Endodermal cell (in vitro differentiated cells): ENCODE data around the gene CFAP54. TPM values are rescaled to one million over a fixed set of nuclear protein-coding genes. Genes with fewer than 3 reads are reported as not detected.

ENCODE experiments used
- DNase-seq: peaks from one replicate; pipeline ENCODE4 v3.0.0-alpha.2; 2017
- H3K27ac ChIP-seq: 2 replicates; pipeline ENCODE4 v1.5.1; 2013; ENCODE audit warnings: mild to moderate bottlenecking, low read depth, low read length, moderate library complexity
- H3K27me3 ChIP-seq: 2 replicates; pipeline ENCODE4 v1.6.1; 2013; ENCODE audit warnings: mild to moderate bottlenecking, low read length, moderate library complexity; ENCODE audit not compliant: insufficient read depth, control insufficient read depth, poor library complexity, severe bottlenecking
- H3K36me3 ChIP-seq: 2 replicates; pipeline ENCODE4 v1.7.0; 2013; ENCODE audit warnings: mild to moderate bottlenecking, low read length, moderate library complexity; ENCODE audit not compliant: control insufficient read depth, insufficient read depth
- H3K4me1 ChIP-seq: one replicate; pipeline ENCODE4 v1.7.0; 2013; ENCODE audit warnings: low read length; ENCODE audit not compliant: control insufficient read depth, insufficient read depth
- H3K4me3 ChIP-seq: 2 replicates; pipeline ENCODE4 v1.5.1; 2013; ENCODE audit warnings: mild to moderate bottlenecking, low read length, moderate library complexity
- H3K9ac ChIP-seq: 2 replicates; pipeline ENCODE4 v1.6.1; 2013; ENCODE audit warnings: mild to moderate bottlenecking, low read length, moderate library complexity; ENCODE audit not compliant: poor library complexity, severe bottlenecking; ENCODE audit errors: extremely low read depth
- H3K9me3 ChIP-seq: 2 replicates; pipeline ENCODE4 v1.6.1; 2013; ENCODE audit warnings: mild to moderate bottlenecking, low read length, moderate library complexity; ENCODE audit not compliant: control insufficient read depth
- H3K27ac Mint-ChIP-seq: 2 replicates; pipeline ENCODE4 v1.8.0; 2020; ENCODE audit warnings: mixed read lengths
- H3K27me3 Mint-ChIP-seq: 2 replicates; pipeline ENCODE4 v1.8.0; 2021; ENCODE audit warnings: mild to moderate bottlenecking, mixed read lengths; ENCODE audit not compliant: insufficient read depth
- H3K36me3 Mint-ChIP-seq: 2 replicates; pipeline ENCODE4 v1.8.0; 2020; ENCODE audit warnings: low read depth, mixed read lengths
- H3K4me1 Mint-ChIP-seq: 2 replicates; pipeline ENCODE4 v1.8.0; 2020; ENCODE audit warnings: mixed read lengths
- H3K4me3 Mint-ChIP-seq: 2 replicates; pipeline ENCODE4 v1.8.0; 2020; ENCODE audit warnings: mild to moderate bottlenecking, moderate library complexity, mixed read lengths
- H3K9me3 Mint-ChIP-seq: 2 replicates; pipeline ENCODE4 v1.8.0; 2020; ENCODE audit warnings: mild to moderate bottlenecking, mixed read lengths
- WGBS, 2 experiments: methylation state at CpG; one replicate each; pipeline versions ENCODE4 v1.1.5 to v1.1.7; 2013; ENCODE audit warnings: missing lambda C conversion rate in 2 of 2, mixed read lengths in 1 of 2; ENCODE audit not compliant: insufficient coverage in 1 of 2, insufficient read length in 1 of 2; 5-methylcytosine and 5-hydroxymethylcytosine counted together
- total RNA-seq, 2 donors: library from RNA; stranded (reverse); fragmentation: NEBNext Ultra II Directional in 1 of 2; extraction: Animal tissue kit (Norgen Biotek cat#: 25700) in 1 of 2; gene quantifications; 2 replicates in 1 of 2; 3 replicates in 1 of 2; pipeline ENCODE4 v1.2.1, GENCODE V29; 2021
- TF ChIP-seq, protein P1 (sequence below): fragments of 200-600 bp; sonication (generic); conservative IDR thresholded peaks from 2 replicates; pipeline ENCODE4 v1.5.0; 2021; ENCODE audit warnings: antibody characterized with exemption, mild to moderate bottlenecking

Gene CFAP54
- total RNA-seq, 2 donors from 2014 or later = 1.5 to 1.7 TPM

DNA sequence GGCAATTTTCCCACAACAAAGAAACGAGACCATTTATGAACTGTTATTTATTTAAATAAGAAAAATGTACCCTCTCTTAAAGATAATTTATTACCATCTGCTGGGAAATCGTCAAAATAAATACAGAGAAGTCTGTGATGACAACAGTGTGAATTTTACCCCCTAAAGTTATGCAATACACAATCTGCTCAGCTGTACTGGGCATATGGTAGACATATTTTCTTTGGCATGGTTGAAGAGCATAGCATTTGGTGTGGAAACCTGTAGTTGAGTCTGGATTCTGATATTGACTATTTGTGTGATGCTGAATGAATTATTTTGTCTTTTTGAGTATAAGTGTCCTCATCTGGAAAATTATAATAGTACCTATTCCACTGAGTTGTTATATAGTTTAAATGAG, 60.0 kb downstream of the CFAP54 start:
- Histone ChIP-seq H3K27ac (no peak overlapping the region), H3K9ac (no peak overlapping the region), H3K4me3 (no peak overlapping the region), H3K9me3 (no peaks in the 10 kb centered on the region), H3K4me1 (no peaks in the 10 kb centered on the region), H3K27me3 (no peaks in the 10 kb centered on the region), H3K36me3 (no peaks in the 10 kb centered on the region)
- WGBS, 2 experiments = 80 to 100% methylated on average over 1 of the region's 2 CpGs
- Mint-ChIP-seq H3K9me3 (no peaks in the 10 kb centered on the region), H3K4me1 (no peaks in the 10 kb centered on the region), H3K27ac (no peak overlapping the region), H3K36me3 (no peaks in the 10 kb centered on the region), H3K4me3 (no peak overlapping the region), H3K27me3 (no peaks in the 10 kb centered on the region)
- DNase-seq = no peak
- TF ChIP-seq, protein P1, sequence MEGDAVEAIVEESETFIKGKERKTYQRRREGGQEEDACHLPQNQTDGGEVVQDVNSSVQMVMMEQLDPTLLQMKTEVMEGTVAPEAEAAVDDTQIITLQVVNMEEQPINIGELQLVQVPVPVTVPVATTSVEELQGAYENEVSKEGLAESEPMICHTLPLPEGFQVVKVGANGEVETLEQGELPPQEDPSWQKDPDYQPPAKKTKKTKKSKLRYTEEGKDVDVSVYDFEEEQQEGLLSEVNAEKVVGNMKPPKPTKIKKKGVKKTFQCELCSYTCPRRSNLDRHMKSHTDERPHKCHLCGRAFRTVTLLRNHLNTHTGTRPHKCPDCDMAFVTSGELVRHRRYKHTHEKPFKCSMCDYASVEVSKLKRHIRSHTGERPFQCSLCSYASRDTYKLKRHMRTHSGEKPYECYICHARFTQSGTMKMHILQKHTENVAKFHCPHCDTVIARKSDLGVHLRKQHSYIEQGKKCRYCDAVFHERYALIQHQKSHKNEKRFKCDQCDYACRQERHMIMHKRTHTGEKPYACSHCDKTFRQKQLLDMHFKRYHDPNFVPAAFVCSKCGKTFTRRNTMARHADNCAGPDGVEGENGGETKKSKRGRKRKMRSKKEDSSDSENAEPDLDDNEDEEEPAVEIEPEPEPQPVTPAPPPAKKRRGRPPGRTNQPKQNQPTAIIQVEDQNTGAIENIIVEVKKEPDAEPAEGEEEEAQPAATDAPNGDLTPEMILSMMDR = no peak

- H3K27me3 ChIP-seq = no peaks in the 10 kb centered on the region
- H3K27me3 Mint-ChIP-seq = no peaks in the 10 kb centered on the region
- no peaks in the 10 kb centered on the region for H3K9me3 ChIP-seq
- no peak overlapping the region for H3K9ac ChIP-seq
- H3K36me3 ChIP-seq = no peaks in the 10 kb centered on the region
- peaks cover 19% of the 10 kb centered on the region for H3K4me1 Mint-ChIP-seq
- no peak overlapping the region for H3K27ac ChIP-seq
- H3K36me3 Mint-ChIP-seq = no peaks in the 10 kb centered on the region
- DNase-seq = no peak
- H3K4me1 ChIP-seq = peaks cover 6% of the 10 kb centered on the region
- H3K4me3 Mint-ChIP-seq = no peak overlapping the region
- H3K27ac Mint-ChIP-seq = no peak overlapping the region
- H3K9me3 Mint-ChIP-seq = no peaks in the 10 kb centered on the region
- TF ChIP-seq, protein P1 = no peak
- H3K4me3 ChIP-seq = no peak overlapping the region
These were observed 81.2 kb downstream of the CFAP54 start for GRCh38 chr12:96570579-96570978.

DNA sequence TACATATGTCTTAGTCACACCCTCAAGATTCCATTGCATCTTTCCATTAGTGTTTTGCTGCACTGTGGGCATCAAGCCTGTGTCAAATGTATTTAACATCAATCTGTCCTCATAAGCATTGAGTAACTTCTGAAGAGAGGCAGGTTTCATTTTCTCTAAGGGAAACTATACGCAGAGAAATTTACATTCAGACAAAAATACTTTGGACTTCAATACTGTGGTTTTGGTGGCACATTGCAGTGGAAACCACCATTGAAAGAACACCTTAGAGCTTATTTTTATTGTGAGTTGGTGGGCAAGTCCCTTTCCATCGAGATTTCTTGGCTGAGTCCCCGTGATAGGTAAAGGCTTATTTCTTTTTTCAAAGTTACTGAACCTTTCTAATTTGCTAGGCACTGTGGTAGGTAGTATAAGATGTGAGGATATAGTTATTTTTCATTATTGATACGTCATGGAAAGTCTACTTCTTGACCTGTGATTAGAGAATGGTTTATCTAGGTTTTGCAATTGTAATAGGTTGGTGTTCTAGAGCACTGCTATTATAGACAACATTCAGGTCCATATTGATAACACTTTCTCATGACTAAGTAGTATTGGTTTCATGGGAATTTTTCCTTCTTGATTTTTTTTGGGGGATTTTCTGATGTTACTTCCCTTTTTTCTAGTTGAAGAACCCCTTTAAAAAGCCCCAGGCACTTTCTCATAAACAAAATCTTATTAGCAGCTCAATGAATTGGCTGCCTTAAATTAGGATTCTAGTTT, 81.9 kb downstream of the CFAP54 start:
- Histone ChIP-seq H3K36me3 (no peaks in the 10 kb centered on the region), H3K27me3 (no peaks in the 10 kb centered on the region), H3K9ac (no peak overlapping the region), H3K9me3 (no peaks in the 10 kb centered on the region), H3K27ac (no peak overlapping the region), H3K4me1 (peaks cover 6% of the 10 kb centered on the region), H3K4me3 (no peak overlapping the region)
- TF ChIP-seq, protein P1 = no peak
- H3K4me3 Mint-ChIP-seq = no peak overlapping the region
- WGBS, 2 experiments = 89 to 97% methylated on average over 4 of the region's 4 CpGs
- H3K27ac Mint-ChIP-seq = no peak overlapping the region
- no peak for DNase-seq
- H3K27me3 Mint-ChIP-seq = no peaks in the 10 kb centered on the region
- H3K36me3 Mint-ChIP-seq = no peaks in the 10 kb centered on the region
- H3K4me1 Mint-ChIP-seq = peaks cover 19% of the 10 kb centered on the region
- H3K9me3 Mint-ChIP-seq = no peaks in the 10 kb centered on the region
